Renal pelvis (tissue), 12 donors: Measurements from ENCODE around the gene SPAM1. TPM values are rescaled to one million over a fixed set of nuclear protein-coding genes. Genes with fewer than 3 reads are reported as not detected.
"Not testable (repeated sequence)": the region's sequence is repeated elsewhere in the genome, so short reads cannot be mapped to it uniquely, and the experiment has no call there.

Source experiments
- DNase-seq: peaks from one replicate; pipeline ENCODE4 v3.0.0-alpha.2; 2013
- long read RNA-seq, 16 experiments: transcript quantifications; one replicate each; lab custom pipeline, GENCODE V29; 2026
- polyA plus RNA-seq, 3 donors: library from polyadenylated mRNA; unstranded; fragments of 120-200 nt; gene quantifications; one replicate each; pipeline ENCODE4 v1.2.1, GENCODE V29; 2013; ENCODE audit not compliant: insufficient read length in 3 of 3

Gene SPAM1
- not detected for polyA plus RNA-seq
- long read RNA-seq, donor 1: 0 reads
- long read RNA-seq, donor 2: 0 reads
- long read RNA-seq, donor 3: 0 reads
- long read RNA-seq, donor 4: 0 reads
- long read RNA-seq, donor 5: 0 reads
- long read RNA-seq, donor 6: 0 reads
- long read RNA-seq, donor 7: 0 reads
- long read RNA-seq, donor 8: 0 reads
- long read RNA-seq, donor 9: 0 reads
- long read RNA-seq, donor 10: 0 reads
- long read RNA-seq, donor 11: 0 reads
- long read RNA-seq, donor 12: 0 reads
- long read RNA-seq, donor 13: 0 reads
- long read RNA-seq, donor 14: 0 reads
- long read RNA-seq, donor 15: 0 reads
- long read RNA-seq, donor 16: 0 reads

- DNase-seq: no peak
Measured at GRCh38 chr7:123924941-123925340, at the start of gene SPAM1. Gene SPAM1, plus strand, starts transcription at chr7:123925241. Its CDS starts 28,330 bp downstream, at chr7:123953571.

- DNase-seq: no peak
Measured at GRCh38 chr7:123876557-123877256, 48.3 kb upstream of the SPAM1 start.

- no peak for DNase-seq
Measured at GRCh38 chr7:123879628-123880027, 45.4 kb upstream of the SPAM1 start.

GRCh38 chr7:123881300-123881699, 43.7 kb upstream of the SPAM1 start:
- DNase-seq: no peak

GRCh38 chr7:123883154-123883553, 41.9 kb upstream of the SPAM1 start:
- DNase-seq: no peak

GRCh38 chr7:123888192-123888591, 36.8 kb upstream of the SPAM1 start:
- no peak for DNase-seq

GRCh38 chr7:123894753-123895152, 30.3 kb upstream of the SPAM1 start:
- DNase-seq: not testable (repeated sequence)

GRCh38 chr7:123901101-123901500, 23.9 kb upstream of the SPAM1 start:
- no peak for DNase-seq

GRCh38 chr7:123905714-123906113, 19.3 kb upstream of the SPAM1 start:
- no peak for DNase-seq

- DNase-seq: peak; percentile 20
Measured at GRCh38 chr7:123916240-123916724, 8.8 kb upstream of the SPAM1 start.

- DNase-seq: no peak
Measured at GRCh38 chr7:123917878-123918277, 7.2 kb upstream of the SPAM1 start.

GRCh38 chr7:123918309-123918708, 6.7 kb upstream of the SPAM1 start:
- no peak for DNase-seq

GRCh38 chr7:123923599-123923998, 1.4 kb upstream of the SPAM1 start:
- no peak for DNase-seq

GRCh38 chr7:123929107-123929506, 4.1 kb downstream of the SPAM1 start:
- DNase-seq: no peak

GRCh38 chr7:123929655-123930054, 4.6 kb downstream of the SPAM1 start:
- no peak for DNase-seq

GRCh38 chr7:123935436-123936381, 10.7 kb downstream of the SPAM1 start:
- DNase-seq: no peak

GRCh38 chr7:123936388-123936787, 11.3 kb downstream of the SPAM1 start:
- DNase-seq: no peak

GRCh38 chr7:123939784-123940183, 14.7 kb downstream of the SPAM1 start:
- no peak for DNase-seq

GRCh38 chr7:123941391-123942180, 16.5 kb downstream of the SPAM1 start:
- no peak for DNase-seq

- no peak for DNase-seq
Measured at GRCh38 chr7:123944395-123944794, 19.4 kb downstream of the SPAM1 start.

- no peak for DNase-seq
Measured at GRCh38 chr7:123945938-123946337, 20.9 kb downstream of the SPAM1 start.
